Gastroesophageal sphincter (tissue), 3 donors: ENCODE results near the gene MPP2.

Source experiments
- CTCF ChIP-seq, 4 experiments: fragments of 200-600 bp in 2 of 4; fragments of 450-650 bp in 2 of 4; sonication (generic) in 1 of 4; IDR thresholded peaks; one replicate each; pipeline ENCODE4 v1.5.1; 2017 to 2019; ENCODE audit warnings: antibody characterized with exemption in 4 of 4, mild to moderate bottlenecking in 2 of 4, moderate library complexity in 2 of 4
- EP300 ChIP-seq: sonication (generic); formaldehyde crosslinking; IDR thresholded peaks from one replicate; pipeline ENCODE4 v1.6.1; 2017; ENCODE audit warnings: antibody characterized with exemption, mild to moderate bottlenecking
- POLR2AphosphoS5 ChIP-seq: sonication (generic); formaldehyde crosslinking; IDR thresholded peaks from one replicate; pipeline ENCODE4 v1.6.1; 2017; ENCODE audit warnings: antibody characterized with exemption

- TF ChIP-seq CTCF (IDR thresholded peaks at IDR 0.05), result no peak
- no peak for TF ChIP-seq EP300
- no peak for TF ChIP-seq POLR2AphosphoS5
These were observed 21.3 kb upstream of the MPP2 start for GRCh38 chr17:43928609-43929008.
